HG02623 (cell line): Measurements from ENCODE around the gene ASCL2.

Source experiments
- ATAC-seq: cut with Tn5 transposase; IDR thresholded peaks from one replicate; pipeline ENCODE4 v1.9.1; 2021; ENCODE audit warnings: moderate library complexity; ENCODE audit not compliant: unreplicated experiment

Gene ASCL2

DNA sequence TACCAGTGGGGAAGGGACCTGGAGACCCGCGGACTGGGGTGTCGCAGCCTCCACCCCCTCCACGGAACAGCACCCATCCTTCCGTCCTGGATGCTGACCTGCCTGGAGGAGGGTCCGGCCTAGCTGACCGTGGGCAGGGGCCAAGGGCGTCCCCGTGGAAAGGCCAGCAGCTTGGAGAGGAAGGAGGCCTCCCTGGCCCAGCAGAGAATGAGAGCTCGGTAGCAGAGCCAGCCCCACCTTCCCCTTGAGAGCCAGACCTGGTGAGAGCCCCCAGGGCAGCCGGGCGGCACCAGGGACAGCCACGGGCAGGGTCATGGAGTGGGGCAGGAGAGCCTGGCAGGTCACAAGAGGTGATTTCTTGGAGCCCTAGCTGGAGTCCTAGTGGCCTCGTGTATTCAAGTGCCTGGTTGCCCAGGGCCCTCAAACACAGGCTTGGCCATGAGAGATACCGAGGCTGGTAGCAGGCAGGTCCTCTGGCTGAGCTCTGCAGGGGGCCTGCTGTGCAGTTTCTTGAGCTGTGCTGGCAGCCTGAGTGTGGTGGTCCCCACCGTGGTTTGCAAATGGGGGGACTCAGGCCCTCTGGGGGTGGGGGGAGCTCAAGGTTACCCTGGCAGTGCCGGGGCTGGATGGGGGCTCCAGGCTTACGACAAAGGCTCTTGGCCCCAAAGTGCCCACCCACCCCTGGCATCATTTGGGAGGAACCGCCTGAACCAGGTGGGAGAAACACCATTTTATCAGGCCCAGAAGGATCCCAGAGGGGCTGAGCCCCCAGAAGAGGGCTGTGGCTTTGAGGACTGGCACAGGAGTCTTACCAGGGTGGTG, 39.1 kb upstream of the ASCL2 start:
- no peak for ATAC-seq

DNA sequence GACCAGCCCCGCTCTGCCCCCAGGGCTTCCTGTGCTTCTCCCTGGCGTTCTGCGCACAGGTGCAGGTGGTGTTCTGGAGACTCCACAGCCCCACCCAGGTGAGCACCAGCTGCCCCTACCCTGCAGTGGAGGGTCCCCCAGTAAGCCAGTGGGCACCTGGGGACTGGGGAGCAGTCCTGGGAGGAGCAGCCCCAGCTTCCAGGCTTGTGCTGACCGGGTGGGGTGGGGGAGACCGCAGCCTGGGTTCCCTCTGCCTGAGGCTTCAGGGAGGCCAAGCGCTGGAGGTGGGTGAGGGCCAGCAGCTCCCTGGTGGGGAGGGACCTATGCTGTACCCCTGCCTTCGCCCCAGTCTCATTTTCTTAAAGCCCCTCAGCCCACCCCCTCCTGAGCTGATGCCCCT, 38.3 kb upstream of the ASCL2 start:
- no peak for ATAC-seq

DNA sequence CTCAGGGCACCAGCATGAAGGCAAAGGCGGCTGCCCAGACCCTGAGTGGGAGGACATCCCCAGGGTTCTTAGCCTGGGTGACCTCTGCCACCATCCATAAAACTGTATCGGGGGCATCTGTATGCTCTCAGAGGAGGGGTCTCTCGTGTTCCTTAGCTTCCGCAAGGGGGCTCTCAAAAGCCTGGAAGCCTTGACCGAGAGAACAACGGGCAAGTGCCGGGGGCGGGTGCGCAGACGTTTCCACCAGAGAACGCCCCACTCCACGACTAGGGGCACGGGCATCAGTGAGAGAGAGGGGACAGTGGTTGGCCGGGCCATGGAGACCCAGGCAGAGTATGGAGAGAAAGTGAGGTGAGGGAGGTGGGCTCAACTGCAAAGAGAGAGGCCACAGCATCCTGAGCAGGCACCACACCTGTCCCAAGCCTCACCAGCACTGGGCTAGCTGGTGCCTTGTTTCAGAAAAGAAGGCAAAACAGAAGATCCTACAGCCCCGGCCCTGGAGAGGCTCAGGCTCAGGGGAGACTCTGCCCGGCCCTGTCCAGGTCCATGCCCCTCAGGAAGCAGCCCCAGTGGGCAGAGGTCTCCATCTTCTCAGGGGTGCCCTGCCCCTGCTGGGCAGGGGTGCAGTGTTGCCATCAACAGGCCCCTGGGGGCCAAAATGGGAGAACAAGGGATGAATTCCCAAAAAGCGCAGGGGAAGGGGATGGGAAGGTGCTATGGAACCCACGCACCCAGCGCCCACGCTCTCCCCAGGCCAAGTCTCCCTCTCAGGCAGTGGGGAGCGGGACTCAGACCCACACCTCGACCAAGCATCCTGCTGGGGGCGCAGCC, 37.3 kb upstream of the ASCL2 start:
- no peak for ATAC-seq

DNA sequence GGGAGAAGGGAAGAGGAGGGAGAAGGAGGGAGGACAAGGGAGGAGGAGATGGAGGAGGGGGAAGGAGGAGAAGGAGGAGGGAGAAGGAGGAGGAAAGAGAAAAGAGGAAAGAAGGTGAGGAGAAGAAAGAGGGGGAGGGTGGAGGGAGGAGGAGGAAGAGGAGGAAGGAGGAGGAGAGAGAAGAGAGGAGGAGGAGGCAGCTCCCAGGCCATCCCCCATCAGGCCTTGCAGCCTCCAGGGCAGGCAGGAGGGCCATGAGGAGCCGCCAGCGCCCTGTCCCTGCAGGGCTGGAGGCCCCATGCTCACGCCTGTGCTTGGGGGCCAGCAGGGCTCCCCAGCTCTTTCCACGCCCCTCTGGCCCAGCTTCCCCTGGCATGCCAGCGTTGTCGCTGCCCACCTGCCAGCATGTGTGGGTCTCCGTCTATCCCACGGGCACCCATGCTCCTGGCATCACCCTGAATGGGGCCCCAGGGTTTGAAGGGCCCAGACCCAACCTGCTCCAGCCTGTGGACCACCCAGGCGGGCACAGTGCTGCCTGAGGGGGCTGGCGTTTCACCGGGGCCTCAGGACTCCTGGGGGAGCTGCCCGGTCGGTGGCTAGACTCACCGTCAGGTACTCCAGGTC, 36.6 kb upstream of the ASCL2 start:
- no peak for ATAC-seq

DNA sequence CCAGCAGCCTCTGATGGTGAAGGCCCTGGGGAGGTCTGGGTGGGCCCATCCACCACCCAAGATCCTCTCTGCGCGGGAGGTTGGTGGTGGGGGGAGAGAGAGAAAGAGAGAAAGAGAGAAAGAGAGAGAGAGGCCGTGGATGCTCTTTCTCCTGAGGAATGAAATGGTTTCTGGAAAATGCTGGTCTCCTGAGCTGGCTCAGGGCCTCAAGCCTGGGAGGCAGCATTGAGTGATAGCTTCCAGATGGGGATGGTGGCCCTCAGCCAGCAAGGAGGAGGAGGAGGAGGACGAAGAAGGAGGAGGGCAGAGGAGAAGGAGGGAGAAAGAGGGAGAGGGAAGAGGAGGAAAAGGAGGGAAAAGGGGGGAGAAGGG, 36.0 kb upstream of the ASCL2 start:
- no peak for ATAC-seq

DNA sequence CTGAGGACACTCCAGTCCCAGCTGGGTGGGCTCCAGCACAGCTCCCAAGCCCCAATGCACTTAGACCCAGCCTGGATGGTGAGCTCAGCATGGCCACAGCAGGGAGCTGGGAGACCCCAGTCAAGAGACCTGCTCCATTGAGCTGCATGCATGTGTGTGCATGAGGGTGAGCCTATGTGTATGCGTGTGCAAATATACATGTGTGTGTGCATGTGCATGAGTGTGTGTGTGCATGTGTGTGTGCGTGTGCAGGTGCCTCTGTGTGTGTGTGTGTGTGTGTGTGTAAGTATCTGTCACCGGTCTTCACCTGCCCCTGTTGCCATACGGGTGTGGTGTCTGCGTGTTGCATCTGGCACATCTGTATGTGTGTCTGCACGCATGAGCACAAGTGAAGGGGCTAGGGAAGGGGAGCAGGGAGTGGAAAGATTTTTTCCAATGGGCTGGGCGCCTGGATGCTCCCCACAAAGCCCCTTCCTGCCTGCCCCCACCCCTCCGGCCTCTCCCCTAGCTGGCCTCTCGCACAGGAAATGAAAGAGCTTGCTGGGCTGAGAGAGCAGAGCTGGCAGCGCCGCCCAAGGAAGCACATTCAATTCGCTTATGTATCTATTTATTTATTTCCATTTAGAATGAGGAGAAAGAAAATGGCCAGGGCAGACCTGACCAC, 35.5 kb upstream of the ASCL2 start:
- no peak for ATAC-seq

DNA sequence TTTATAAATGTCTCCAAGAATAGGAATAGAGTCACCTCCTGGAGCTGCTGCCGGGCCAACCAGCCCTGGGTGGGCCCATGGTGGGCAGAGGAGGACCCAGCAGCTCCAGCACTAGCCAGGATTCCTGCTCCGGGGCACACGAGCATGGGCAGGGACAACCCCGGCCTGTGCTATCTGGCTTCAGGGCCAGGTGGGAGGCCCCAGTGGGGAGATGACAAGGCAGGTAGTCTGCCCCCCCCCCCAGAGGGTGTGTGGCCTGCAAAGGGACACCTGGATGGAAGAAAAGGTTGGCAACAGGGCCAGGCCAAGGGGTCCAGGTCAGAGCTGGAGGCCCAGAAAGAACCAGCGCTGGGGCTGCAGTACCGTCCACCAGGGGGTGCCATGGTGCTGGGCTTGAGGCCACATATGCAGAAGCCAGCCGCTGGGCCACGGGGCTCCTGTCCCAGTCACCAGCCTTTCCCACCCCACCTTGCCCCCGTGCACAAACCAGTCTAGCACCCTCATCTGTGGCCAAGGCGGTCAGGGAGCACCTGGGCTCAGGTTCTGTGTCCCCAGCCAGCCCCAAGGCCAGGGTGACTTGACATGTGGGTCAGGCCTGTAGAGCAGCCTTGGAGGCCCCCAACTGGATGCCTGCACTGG, 34.9 kb upstream of the ASCL2 start:
- ATAC-seq: no peak

DNA sequence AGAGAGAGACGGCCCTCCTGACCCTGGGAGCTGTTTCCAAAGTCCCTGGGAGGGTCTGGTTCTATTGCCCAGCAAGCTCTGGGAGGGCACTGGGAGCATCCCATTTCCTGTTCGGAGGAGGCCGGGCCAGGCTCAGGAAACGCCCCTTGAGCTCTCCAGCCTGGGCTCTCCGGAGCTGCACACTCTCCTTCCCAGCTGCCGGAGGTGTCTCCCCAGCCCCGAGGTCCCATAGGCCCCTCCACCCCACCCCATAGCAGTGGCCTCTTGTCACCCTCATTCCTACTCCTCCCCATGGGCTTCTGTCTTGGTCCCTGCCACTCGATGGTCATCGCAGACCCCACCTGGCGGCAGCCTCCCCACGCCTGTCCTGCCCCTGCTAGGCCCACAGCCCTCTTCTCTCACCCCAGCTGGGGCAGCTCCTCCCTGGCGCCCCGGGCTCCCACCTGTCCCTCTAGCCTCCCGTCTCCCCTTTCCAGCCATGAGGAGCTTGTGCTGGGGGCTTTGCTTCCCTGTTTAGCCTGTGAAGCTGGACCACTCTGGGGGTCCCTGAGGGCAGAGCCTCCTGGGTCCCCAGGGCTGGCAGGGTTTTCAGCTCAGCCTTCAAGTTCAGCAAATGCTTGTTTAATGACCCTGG, 34.2 kb upstream of the ASCL2 start:
- no peak for ATAC-seq

DNA sequence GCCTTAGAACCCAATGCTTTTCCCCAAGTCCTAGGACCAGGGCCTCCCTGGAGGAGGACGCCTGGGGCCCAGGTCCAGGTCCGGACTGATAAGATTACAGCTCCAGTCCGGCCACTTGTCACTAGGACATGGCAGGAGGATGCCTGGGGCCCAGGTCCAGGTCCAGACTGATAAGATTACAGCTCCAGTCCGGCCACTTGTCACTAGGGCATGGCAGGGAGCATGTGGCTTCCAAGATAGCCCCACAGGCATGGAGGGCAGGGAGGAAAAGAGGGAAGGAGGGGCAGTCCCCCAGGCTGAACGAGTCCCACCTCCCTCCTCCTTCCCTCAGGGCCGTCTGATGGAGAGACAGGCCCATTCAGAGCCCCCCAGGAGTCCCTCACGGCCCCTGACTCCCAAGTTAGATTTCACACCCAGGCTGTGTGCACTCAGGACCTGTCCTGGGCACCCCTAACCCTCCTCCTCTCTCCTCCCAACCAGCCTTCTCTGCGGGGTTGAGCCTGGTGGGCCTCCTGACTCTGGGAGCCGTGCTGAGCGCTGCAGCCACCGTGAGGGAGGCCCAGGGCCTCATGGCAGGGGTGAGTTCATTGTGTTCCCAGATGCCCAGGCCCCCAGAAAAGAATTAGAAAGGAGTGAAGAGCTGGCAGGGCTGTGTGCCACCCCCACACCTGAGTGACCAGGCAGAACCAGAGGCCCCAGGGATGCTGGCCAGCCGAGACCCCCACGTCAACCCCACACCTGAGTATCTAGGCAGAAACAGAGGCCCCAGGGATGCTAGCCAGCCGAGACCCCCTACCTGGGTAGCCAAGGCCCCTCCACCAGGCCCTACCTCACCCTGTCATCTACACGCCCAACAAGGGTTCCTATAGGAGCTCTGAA, 33.5 kb upstream of the ASCL2 start:
- no peak for ATAC-seq

DNA sequence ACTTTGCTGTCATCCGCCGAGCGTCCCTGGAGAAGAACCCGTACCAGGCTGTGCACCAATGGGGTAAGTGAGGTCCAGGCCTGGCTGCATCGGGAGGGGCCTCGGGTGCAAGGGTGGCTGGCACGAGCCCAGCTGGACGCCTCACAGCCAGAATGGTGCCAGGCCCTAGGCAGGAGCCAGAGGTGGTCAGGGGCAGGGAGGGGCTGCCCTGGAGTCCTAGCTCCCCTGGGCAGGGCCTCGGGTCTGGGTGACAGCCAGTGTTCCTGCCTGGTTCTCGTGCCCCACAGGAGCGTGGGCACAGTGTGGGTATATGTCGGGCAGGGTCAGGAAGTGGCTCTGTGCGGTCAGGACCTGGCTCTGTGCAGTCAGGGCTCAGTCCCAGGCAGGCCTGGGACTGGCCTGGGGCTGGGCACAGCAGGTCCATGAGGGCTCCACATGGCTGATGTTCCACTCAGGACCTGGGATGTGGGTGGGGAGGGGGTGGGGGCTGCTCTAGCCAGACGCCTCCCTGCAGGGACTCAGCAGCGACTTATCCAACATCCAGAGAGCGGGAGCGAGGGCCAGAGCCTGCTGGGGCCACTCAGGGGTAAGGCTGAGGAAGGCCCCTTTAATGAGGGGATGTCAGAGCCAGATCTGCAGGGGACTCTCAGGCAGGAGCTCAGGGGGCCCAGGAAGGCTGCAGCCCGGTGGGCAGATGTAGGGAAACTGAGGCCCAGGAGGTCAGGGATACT, 32.7 kb upstream of the ASCL2 start:
- no peak for ATAC-seq

DNA sequence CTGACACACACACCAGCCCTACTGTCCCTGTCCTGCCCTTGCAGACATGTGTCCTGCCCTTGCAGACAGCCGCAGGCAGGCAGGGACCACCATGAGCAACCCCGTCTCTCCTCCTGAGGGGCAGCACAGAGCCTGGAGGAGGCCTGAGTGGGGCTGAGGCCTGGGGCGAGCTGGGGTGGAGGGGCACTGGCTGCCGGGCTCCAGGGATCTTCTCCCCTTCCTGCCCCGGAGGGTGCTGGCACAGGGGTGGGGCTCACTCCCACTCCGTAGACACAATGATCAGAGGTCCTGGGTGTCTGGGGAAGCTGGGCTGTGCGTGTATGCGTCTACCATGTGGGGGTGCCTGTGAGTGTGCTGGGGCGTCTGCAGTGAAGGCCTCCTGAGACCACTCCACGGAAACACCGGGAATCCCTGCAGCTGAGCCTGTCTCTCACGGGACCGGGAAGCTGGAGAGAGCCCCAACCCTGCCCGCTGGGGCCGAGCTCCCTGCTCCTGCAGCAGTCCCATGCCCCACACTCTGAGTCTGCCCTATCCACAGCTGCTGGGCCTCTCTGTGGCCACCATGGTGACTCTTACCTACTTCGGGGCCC, 32.0 kb upstream of the ASCL2 start:
- no peak for ATAC-seq

DNA sequence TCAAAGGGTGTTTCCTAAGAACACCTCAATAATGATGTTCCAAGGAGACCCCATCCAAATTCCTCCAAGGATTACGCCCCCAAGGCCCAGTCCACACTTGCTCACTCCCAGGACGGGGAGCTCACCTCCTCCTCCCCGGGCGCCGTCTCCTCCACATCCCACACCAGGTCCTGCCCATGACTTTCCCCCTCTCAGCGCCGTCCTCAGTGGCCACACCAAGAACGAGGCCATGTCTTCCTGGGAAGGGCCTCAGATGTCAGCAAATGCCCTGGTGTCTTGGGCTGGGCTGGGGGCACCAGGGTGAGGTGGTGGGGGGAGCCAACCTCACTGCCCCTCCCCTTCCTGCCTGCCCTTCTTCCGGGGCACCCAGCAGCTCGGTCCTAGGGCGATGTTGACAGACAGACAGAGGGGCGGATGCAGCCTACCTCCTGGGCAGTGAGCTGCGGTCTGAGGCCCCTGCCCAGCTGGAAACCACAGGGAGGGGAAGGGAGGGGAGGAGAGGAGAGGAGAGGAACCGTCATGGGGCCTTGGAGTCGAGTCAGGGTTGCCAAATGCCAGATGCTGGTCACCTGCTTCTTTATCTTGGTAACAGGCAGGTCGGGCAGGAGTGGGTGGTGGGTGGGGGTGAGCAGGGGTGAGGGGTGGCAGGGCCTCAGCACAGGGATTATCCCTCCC, 31.4 kb upstream of the ASCL2 start, which contains the start of the genes C11orf21 and TSPAN32:
C11orf21 (minus strand) TSS at position 288 of the 675 bp plus-strand sequence; CDS start at position 178, 110 bp downstream.
TSPAN32 (plus strand) TSS at position 383 of the 675 bp plus-strand sequence; CDS start at position 520, 137 bp downstream.
- no peak for ATAC-seq

DNA sequence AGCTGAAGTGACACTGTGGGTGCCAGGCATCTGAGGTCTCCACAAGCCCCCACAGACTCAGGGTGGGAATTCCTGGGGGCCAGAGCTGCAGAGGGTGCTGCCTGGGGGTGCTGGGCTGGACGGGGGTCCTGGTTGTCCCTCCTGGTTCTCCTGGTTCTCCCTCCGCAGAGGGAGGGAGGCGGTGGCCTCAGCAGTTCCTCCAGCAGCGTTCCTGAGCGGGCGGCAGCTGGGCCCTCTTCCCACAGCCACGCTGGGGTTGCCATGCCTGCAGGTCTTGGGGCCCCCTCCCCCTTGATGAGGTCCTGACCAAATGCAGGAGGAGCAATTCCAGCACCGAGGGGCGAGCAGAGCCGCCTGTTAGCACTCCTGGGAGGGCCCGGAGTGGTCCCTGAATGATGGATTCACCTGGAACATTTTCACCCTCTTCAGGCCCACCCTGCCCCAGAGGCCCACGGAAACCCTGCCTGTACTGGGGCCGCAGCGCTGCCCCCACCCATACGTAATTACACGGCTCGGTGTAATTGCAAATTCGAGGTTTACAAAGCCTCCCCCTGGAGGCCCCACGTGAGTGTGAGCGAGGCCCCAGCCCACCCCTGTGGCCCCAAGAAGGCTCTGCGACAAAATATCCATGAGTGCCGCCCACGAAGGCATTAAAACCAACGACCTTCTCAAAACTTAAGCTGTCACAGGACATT, 30.7 kb upstream of the ASCL2 start:
- no peak for ATAC-seq

DNA sequence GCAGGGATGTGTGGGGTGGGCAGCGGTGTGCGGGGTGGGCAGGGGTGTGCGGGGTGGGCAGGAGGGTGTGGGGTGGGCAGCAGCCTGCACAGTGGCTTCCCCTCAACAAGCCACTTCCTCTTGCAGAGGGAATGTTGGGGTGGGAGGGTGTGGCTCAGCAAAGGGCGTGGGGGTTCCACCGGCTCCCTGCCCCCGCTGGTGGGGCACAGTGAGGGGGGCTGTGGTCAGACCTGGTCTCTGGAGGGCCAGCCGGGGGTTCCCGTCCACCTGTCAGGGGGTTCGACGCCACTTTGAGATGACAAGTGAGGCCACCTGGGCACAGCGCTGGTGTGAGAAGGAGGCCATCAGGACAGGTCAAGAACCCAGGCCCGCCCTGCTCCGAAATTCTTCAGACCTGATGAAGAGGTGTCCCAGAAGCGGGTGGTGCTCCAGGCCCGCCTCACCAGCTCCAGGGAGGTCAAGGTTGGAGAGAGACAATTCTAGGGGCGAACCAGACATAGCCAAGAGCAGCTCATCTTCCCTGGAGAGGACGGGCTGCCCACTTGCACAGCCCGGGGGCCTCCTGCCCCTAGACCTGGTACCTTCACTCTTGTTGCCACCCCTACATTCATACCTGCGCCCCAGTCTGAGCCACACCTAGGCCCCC, 30.0 kb upstream of the ASCL2 start:
- no peak for ATAC-seq

DNA sequence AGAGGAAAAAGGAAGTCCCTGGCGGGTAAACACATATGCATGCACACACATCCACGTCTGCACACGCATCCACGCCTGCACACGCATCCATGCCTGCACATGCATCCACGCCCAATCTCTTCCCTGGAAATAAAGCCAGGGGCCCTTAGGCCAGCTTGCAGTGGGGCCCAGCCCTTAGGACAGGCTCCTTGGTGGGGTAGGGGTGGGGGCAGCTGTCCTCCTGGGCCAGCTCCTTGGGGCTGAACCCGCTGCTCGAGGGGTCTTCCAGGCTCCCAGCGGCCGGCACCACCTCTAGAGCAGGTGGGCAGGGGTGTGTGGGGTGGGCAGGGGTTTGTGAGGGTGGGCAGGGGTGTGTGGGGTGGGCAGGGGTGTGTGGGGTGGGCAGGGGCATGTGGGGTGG, 29.4 kb upstream of the ASCL2 start:
- ATAC-seq: no peak
